ENCODE data around the gene FMNL1. TPM values are rescaled to one million over a fixed set of nuclear protein-coding genes. Genes with fewer than 3 reads are reported as not detected.

FMNL1 gene
- polyA plus RNA-seq, 2 of the 4 experiments (the other 2 are of a cell fraction) = 8.6 to 43.9 TPM

DNA sequence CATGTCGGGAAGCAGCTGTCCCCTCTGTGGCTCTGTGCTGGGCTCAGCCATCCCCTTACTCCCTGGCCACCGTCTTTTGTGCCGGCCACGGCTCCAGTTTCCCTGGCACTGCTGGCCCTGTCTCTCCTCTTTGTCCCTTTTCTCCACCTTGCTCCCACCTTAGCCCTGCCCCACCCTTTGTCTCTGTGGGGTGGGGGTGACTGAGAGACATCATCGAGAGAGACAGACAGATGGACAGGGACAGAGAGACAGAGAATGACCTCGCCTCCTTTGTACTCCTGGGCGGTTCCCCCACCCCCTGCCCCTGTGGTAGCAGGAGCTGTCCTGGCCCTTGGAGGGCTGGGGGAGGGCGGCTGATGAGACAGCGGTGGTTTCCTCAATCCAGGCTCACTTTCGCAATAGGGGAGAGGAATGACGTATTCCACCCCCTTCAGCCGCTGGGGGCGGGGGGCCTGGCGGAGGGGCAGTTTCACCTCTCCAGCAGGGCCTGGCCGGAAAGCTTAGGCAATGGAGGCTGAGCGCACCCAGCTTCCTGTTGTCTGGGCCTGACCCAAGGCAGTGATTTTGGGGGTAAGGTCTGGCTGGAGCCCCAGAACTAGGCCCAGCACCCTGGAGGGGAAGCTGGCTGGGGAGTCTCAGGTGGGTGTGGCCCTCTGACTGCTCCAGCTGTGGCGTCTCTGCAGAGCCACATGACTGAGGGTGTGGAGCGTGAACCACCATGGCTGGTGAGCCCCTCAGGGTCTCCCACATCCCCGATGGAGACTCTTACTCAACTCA, 7.3 kb downstream of the FMNL1 start (continued):
- TF ChIP-seq, protein P1, sequence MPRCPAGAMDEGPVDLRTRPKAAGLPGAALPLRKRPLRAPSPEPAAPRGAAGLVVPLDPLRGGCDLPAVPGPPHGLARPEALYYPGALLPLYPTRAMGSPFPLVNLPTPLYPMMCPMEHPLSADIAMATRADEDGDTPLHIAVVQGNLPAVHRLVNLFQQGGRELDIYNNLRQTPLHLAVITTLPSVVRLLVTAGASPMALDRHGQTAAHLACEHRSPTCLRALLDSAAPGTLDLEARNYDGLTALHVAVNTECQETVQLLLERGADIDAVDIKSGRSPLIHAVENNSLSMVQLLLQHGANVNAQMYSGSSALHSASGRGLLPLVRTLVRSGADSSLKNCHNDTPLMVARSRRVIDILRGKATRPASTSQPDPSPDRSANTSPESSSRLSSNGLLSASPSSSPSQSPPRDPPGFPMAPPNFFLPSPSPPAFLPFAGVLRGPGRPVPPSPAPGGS (IDR thresholded peaks at IDR 0.05) = peak; percentile 84; the same call in 2 of the 3 replicates
- no peak for TF ChIP-seq HDAC2 (IDR thresholded peaks at IDR 0.05)
- TF ChIP-seq, protein P2, sequence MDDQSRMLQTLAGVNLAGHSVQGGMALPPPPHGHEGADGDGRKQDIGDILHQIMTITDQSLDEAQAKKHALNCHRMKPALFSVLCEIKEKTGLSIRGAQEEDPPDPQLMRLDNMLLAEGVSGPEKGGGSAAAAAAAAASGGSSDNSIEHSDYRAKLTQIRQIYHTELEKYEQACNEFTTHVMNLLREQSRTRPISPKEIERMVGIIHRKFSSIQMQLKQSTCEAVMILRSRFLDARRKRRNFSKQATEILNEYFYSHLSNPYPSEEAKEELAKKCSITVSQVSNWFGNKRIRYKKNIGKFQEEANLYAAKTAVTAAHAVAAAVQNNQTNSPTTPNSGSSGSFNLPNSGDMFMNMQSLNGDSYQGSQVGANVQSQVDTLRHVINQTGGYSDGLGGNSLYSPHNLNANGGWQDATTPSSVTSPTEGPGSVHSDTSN (IDR thresholded peaks at IDR 0.05) = peak; percentile 78
- TF ChIP-seq EP300 (IDR thresholded peaks at IDR 0.05) = peak; percentile 93 to 99
- TF ChIP-seq CHD4 (IDR thresholded peaks at IDR 0.05; ENCODE audit: borderline replicate concordance) = no peak
- no peak for TF ChIP-seq RCOR1 (IDR thresholded peaks at IDR 0.05; ENCODE audit: low read depth, low read length)
- no peak for TF ChIP-seq NR3C1 (IDR thresholded peaks at IDR 0.05)
- peak; percentile 42; the same call in 2 of the 3 replicates for TF ChIP-seq SMC3 (IDR thresholded peaks at IDR 0.05)
- no peak for TF ChIP-seq HOXA7 (CRISPR knock-in tag; IDR thresholded peaks at IDR 0.05)
- no peak for TF ChIP-seq ZNF302 (CRISPR knock-in tag; IDR thresholded peaks at IDR 0.05)
- TF ChIP-seq ZFP36 (IDR thresholded peaks at IDR 0.05; ENCODE audit: borderline replicate concordance, partially characterized antibody) = no peak
- TF ChIP-seq, protein P3, sequence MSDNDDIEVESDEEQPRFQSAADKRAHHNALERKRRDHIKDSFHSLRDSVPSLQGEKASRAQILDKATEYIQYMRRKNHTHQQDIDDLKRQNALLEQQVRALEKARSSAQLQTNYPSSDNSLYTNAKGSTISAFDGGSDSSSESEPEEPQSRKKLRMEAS (IDR thresholded peaks at IDR 0.05) = peak; percentile 92
- TF ChIP-seq GATA3 (IDR thresholded peaks at IDR 0.05; ENCODE audit: borderline replicate concordance) = peak; percentile 92
- no peak for TF ChIP-seq SREBF2 (IDR thresholded peaks at IDR 0.05)
- TF ChIP-seq EHF (CRISPR knock-in tag; IDR thresholded peaks at IDR 0.05) = peak; percentile 87; the same call in 1 of the 2 replicates
- peak; percentile 96; the same call in 1 of the 2 replicates for TF ChIP-seq MAZ (IDR thresholded peaks at IDR 0.05; ENCODE audit: borderline replicate concordance, low read depth, low read length)
- no peak for TF ChIP-seq FOXS1 (CRISPR knock-in tag; IDR thresholded peaks at IDR 0.05)
- TF ChIP-seq EHMT2 (IDR thresholded peaks at IDR 0.05; ENCODE audit: low read depth) = no peak
- TF ChIP-seq POLR2AphosphoS2 (conservative IDR thresholded peaks at IDR 0.05; ENCODE audit: low read length) = no peak
- TF ChIP-seq FOSL2 (IDR thresholded peaks at IDR 0.05) = peak; percentile 54; the same call in 1 of the 2 replicates
- TF ChIP-seq FOSL2 (CRISPR knock-in tag; IDR thresholded peaks at IDR 0.05) = peak; percentile 89
- TF ChIP-seq ESRRA (IDR thresholded peaks at IDR 0.05; ENCODE audit: borderline replicate concordance, low read length) = 0 out of 2 replicates have a peak, but pooled peaks have one; percentile 17
- TF ChIP-seq MAFK (IDR thresholded peaks at IDR 0.05; ENCODE audit: partially characterized antibody) = no peak
- peak; percentile 77 for TF ChIP-seq JUNB (IDR thresholded peaks at IDR 0.05)
- no peak for TF ChIP-seq CBX2 (IDR thresholded peaks at IDR 0.05; ENCODE audit: borderline replicate concordance, low read depth)
- TF ChIP-seq HEYL (CRISPR knock-in tag; IDR thresholded peaks at IDR 0.05) = 0 out of 2 replicates have a peak, but pooled peaks have one; percentile 38
- TF ChIP-seq NFE2L2 (conservative IDR thresholded peaks at IDR 0.05; ENCODE audit: low read length) = no peak
- peak; percentile 61 for TF ChIP-seq CHD2 (IDR thresholded peaks at IDR 0.05; ENCODE audit: low read length, partially characterized antibody)
- TF ChIP-seq, protein P4, sequence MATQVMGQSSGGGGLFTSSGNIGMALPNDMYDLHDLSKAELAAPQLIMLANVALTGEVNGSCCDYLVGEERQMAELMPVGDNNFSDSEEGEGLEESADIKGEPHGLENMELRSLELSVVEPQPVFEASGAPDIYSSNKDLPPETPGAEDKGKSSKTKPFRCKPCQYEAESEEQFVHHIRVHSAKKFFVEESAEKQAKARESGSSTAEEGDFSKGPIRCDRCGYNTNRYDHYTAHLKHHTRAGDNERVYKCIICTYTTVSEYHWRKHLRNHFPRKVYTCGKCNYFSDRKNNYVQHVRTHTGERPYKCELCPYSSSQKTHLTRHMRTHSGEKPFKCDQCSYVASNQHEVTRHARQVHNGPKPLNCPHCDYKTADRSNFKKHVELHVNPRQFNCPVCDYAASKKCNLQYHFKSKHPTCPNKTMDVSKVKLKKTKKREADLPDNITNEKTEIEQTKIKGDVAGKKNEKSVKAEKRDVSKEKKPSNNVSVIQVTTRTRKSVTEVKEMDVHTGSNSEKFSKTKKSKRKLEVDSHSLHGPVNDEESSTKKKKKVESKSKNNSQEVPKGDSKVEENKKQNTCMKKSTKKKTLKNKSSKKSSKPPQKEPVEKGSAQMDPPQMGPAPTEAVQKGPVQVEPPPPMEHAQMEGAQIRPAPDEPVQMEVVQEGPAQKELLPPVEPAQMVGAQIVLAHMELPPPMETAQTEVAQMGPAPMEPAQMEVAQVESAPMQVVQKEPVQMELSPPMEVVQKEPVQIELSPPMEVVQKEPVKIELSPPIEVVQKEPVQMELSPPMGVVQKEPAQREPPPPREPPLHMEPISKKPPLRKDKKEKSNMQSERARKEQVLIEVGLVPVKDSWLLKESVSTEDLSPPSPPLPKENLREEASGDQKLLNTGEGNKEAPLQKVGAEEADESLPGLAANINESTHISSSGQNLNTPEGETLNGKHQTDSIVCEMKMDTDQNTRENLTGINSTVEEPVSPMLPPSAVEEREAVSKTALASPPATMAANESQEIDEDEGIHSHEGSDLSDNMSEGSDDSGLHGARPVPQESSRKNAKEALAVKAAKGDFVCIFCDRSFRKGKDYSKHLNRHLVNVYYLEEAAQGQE (IDR thresholded peaks at IDR 0.05) = no peak
- peak; percentile 55; the same call in 1 of the 2 replicates for TF ChIP-seq HOXB5 (CRISPR knock-in tag; IDR thresholded peaks at IDR 0.05)
- TF ChIP-seq POLR2A (IDR thresholded peaks at IDR 0.05; ENCODE audit: low read length) = peak; percentile 33
- TF ChIP-seq RNF2 (IDR thresholded peaks at IDR 0.05; ENCODE audit: borderline replicate concordance, low read depth) = no peak
- no peak for TF ChIP-seq MYC (IDR thresholded peaks at IDR 0.05; ENCODE audit: borderline replicate concordance, low read length)
- TF ChIP-seq, protein P5, sequence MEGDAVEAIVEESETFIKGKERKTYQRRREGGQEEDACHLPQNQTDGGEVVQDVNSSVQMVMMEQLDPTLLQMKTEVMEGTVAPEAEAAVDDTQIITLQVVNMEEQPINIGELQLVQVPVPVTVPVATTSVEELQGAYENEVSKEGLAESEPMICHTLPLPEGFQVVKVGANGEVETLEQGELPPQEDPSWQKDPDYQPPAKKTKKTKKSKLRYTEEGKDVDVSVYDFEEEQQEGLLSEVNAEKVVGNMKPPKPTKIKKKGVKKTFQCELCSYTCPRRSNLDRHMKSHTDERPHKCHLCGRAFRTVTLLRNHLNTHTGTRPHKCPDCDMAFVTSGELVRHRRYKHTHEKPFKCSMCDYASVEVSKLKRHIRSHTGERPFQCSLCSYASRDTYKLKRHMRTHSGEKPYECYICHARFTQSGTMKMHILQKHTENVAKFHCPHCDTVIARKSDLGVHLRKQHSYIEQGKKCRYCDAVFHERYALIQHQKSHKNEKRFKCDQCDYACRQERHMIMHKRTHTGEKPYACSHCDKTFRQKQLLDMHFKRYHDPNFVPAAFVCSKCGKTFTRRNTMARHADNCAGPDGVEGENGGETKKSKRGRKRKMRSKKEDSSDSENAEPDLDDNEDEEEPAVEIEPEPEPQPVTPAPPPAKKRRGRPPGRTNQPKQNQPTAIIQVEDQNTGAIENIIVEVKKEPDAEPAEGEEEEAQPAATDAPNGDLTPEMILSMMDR (IDR thresholded peaks at IDR 0.05) = no peak
- no peak for TF ChIP-seq KDM1A (IDR thresholded peaks at IDR 0.05; ENCODE audit: low read depth)
